Astrocyte (in vitro differentiated cells and primary cell): ENCODE measurements around the gene MALL. TPM values are rescaled to one million over a fixed set of nuclear protein-coding genes. Genes with fewer than 3 reads are reported as not detected.
A peak's percentile ranks its signal among the peaks of the same experiment; 100 is the strongest.

Source experiments
- DNase-seq: peaks from one replicate; pipeline ENCODE4 v3.0.0-alpha.2; 2010; ENCODE audit warnings: low read depth
- FAIRE-seq: peaks from 2 replicates; lab custom pipeline; 2011; peaks lifted over from hg19 to GRCh38; lab: Jason Lieb, UNC
- H2AFZ ChIP-seq: 2 replicates; pipeline ENCODE4 v1.6.0; 2012; ENCODE audit warnings: low read depth, low read length, inconsistent platforms
- H3K27ac ChIP-seq: 2 replicates; pipeline ENCODE4 v1.5.1; 2011; ENCODE audit warnings: low read depth, low read length, inconsistent platforms
- H3K27me3 ChIP-seq: 2 replicates; pipeline ENCODE4 v1.6.0; 2011; ENCODE audit warnings: low read length, inconsistent platforms; ENCODE audit not compliant: insufficient read depth
- H3K36me3 ChIP-seq: 2 replicates; pipeline ENCODE4 v1.5.1; 2011; ENCODE audit warnings: low read length, inconsistent platforms; ENCODE audit not compliant: insufficient read depth
- H3K4me1 ChIP-seq: 2 replicates; pipeline ENCODE4 v1.5.1; 2011; ENCODE audit warnings: low read length, inconsistent platforms; ENCODE audit not compliant: insufficient read depth
- H3K4me2 ChIP-seq: 2 replicates; pipeline ENCODE4 v1.6.0; 2012; ENCODE audit warnings: low read length, inconsistent platforms
- H3K4me3 ChIP-seq: 2 replicates; pipeline ENCODE4 v1.5.1; 2011; ENCODE audit warnings: low read depth, mild to moderate bottlenecking, low read length, inconsistent platforms; ENCODE audit not compliant: insufficient read depth
- H3K79me2 ChIP-seq: 2 replicates; pipeline ENCODE4 v1.6.0; 2012; ENCODE audit warnings: mild to moderate bottlenecking, low read length, inconsistent platforms; ENCODE audit not compliant: insufficient read depth
- H3K9ac ChIP-seq: 2 replicates; pipeline ENCODE4 v1.6.0; 2012; ENCODE audit warnings: mild to moderate bottlenecking, low read length, inconsistent platforms
- H3K9me3 ChIP-seq: 2 replicates; pipeline ENCODE4 v1.5.1; 2012; ENCODE audit warnings: low read depth, mild to moderate bottlenecking, low read length, inconsistent platforms; ENCODE audit not compliant: insufficient read depth
- H4K20me1 ChIP-seq: 2 replicates; pipeline ENCODE4 v1.6.0; 2012; ENCODE audit warnings: low read length, inconsistent platforms; ENCODE audit not compliant: insufficient read depth
- H3K27ac Mint-ChIP-seq: one replicate; pipeline ENCODE4 v1.8.0; 2021; ENCODE audit warnings: mild to moderate bottlenecking, mixed read lengths; ENCODE audit not compliant: unreplicated experiment
- H3K27me3 Mint-ChIP-seq: one replicate; pipeline ENCODE4 v1.8.0; 2021; ENCODE audit warnings: low read depth, mixed read lengths; ENCODE audit not compliant: unreplicated experiment
- H3K36me3 Mint-ChIP-seq: one replicate; pipeline ENCODE4 v1.8.0; 2021; ENCODE audit warnings: low read depth, mixed read lengths; ENCODE audit not compliant: unreplicated experiment
- H3K4me1 Mint-ChIP-seq: one replicate; pipeline ENCODE4 v1.8.0; 2021; ENCODE audit warnings: low read depth, mixed read lengths; ENCODE audit not compliant: unreplicated experiment
- H3K4me3 Mint-ChIP-seq: one replicate; pipeline ENCODE4 v1.8.0; 2021; ENCODE audit warnings: mild to moderate bottlenecking, moderate library complexity, mixed read lengths; ENCODE audit not compliant: unreplicated experiment
- H3K9me3 Mint-ChIP-seq: one replicate; pipeline ENCODE4 v1.8.0; 2021; ENCODE audit warnings: mild to moderate bottlenecking, mixed read lengths; ENCODE audit not compliant: unreplicated experiment
- EZH2 ChIP-seq: IDR thresholded peaks from 2 replicates; pipeline ENCODE4 v1.6.1; 2012; ENCODE audit warnings: mild to moderate bottlenecking, low read length, inconsistent platforms; ENCODE audit not compliant: insufficient read depth
- total RNA-seq: library from RNA; stranded (reverse); gene quantifications from 2 replicates; pipeline ENCODE4 v1.2.1, GENCODE V29; 2021
- TF ChIP-seq, protein P1 (sequence below): IDR thresholded peaks from 2 replicates; pipeline ENCODE4 v1.5.1; 2011; ENCODE audit warnings: low read depth, mild to moderate bottlenecking, inconsistent platforms, low read length, moderate library complexity; ENCODE audit not compliant: insufficient read depth

Gene MALL
- total RNA-seq, 1 donor from 2014 or later, result 0.36 TPM

DNA sequence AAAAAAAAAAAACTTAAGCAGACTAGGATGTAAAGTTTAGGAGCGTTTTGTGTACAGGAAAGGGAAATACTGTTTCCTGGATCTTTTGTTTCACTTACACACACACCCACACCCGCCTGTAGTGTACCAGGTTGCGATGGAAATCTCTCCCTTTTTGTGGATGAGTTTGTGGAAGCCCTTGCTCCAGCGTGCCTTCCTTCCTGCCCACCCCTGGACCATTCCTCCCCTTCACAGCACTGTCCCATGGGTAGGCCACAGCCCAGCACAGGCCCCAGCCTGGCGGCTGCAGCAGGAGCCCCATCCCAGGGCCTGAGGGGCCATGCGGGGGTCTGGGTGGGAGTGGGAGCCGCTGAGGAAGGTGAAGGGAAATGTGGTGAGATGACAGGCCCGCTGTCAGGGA is 15.1 kb downstream of the MALL start:
- Histone ChIP-seq H3K4me3 (no peak overlapping the region), H4K20me1 (no peaks in the 10 kb centered on the region), H3K9ac (peak overlapping the region; percentile 58), H3K27me3 (no peaks in the 10 kb centered on the region), H2AFZ (no peak overlapping the region), H3K4me2 (peak overlapping the region; percentile 62), H3K4me1 (peaks cover 43% of the 10 kb centered on the region), H3K27ac (peak overlapping the region; percentile 99), H3K79me2 (peaks cover 3% of the 10 kb centered on the region), H3K36me3 (no peaks in the 10 kb centered on the region), H3K9me3 (no peaks in the 10 kb centered on the region)
- H3K9me3 Mint-ChIP-seq, result peaks cover 4% of the 10 kb centered on the region
- peaks cover 34% of the 10 kb centered on the region for H3K4me1 Mint-ChIP-seq
- H3K36me3 Mint-ChIP-seq, result no peaks in the 10 kb centered on the region
- H3K27ac Mint-ChIP-seq, result peak overlapping the region; percentile 75
- H3K27me3 Mint-ChIP-seq, result peaks cover 2% of the 10 kb centered on the region
- DNase-seq (no peak), FAIRE-seq (no peak)
- no peak for TF ChIP-seq EZH2
- TF ChIP-seq, protein P1, sequence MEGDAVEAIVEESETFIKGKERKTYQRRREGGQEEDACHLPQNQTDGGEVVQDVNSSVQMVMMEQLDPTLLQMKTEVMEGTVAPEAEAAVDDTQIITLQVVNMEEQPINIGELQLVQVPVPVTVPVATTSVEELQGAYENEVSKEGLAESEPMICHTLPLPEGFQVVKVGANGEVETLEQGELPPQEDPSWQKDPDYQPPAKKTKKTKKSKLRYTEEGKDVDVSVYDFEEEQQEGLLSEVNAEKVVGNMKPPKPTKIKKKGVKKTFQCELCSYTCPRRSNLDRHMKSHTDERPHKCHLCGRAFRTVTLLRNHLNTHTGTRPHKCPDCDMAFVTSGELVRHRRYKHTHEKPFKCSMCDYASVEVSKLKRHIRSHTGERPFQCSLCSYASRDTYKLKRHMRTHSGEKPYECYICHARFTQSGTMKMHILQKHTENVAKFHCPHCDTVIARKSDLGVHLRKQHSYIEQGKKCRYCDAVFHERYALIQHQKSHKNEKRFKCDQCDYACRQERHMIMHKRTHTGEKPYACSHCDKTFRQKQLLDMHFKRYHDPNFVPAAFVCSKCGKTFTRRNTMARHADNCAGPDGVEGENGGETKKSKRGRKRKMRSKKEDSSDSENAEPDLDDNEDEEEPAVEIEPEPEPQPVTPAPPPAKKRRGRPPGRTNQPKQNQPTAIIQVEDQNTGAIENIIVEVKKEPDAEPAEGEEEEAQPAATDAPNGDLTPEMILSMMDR, result no peak
- no peak overlapping the region for H3K4me3 Mint-ChIP-seq

DNA sequence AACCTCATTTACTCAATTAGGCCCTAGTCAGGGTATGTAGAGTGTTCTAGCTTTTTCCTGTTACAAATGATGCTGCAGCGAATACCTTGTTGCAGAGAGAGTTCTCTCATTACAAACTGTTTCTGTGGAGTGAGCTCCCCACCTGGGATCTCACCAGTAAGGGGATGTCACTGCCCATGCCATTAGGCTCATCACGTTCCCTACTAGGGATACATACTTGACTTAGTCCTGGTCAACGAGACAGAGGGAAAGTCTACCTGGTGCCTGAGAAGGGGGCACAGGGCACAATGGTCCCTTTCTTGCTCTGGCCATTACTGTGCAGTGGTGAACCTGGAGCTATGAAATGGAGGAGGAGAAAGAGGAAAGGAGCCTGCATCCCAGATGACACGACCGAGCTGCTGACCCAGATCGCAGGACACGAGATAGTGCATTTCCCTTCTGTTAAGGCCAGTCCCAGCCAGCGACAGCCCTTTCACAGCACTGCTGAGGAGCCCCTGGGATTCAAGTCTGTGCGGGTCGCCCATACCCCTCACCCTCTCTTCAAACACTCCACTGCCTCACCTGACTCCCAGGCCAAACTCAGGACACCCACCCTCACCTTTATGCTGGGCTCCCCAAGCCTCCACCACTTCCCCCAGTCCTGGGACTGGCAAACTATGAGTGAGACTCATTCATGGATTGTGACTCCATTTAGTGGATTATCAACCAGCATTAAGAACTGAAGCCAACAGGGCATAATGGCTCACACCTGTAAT is 16.0 kb downstream of the MALL start:
- H3K4me1 Mint-ChIP-seq, result peaks cover 34% of the 10 kb centered on the region
- Histone ChIP-seq H3K27me3 (no peaks in the 10 kb centered on the region), H3K79me2 (peaks cover 3% of the 10 kb centered on the region), H3K9me3 (no peaks in the 10 kb centered on the region), H3K9ac (no peak overlapping the region), H3K4me3 (no peak overlapping the region), H3K4me2 (no peak overlapping the region), H2AFZ (no peak overlapping the region), H4K20me1 (no peaks in the 10 kb centered on the region), H3K4me1 (peaks cover 35% of the 10 kb centered on the region), H3K36me3 (no peaks in the 10 kb centered on the region), H3K27ac (no peak overlapping the region)
- FAIRE-seq (no peak), DNase-seq (no peak)
- H3K27ac Mint-ChIP-seq, result no peak overlapping the region
- no peak overlapping the region for H3K4me3 Mint-ChIP-seq
- TF ChIP-seq, protein P1, result no peak
- TF ChIP-seq EZH2, result no peak
- H3K27me3 Mint-ChIP-seq, result peaks cover 2% of the 10 kb centered on the region
- no peaks in the 10 kb centered on the region for H3K36me3 Mint-ChIP-seq
- peaks cover under 1% of the 10 kb centered on the region for H3K9me3 Mint-ChIP-seq

DNA sequence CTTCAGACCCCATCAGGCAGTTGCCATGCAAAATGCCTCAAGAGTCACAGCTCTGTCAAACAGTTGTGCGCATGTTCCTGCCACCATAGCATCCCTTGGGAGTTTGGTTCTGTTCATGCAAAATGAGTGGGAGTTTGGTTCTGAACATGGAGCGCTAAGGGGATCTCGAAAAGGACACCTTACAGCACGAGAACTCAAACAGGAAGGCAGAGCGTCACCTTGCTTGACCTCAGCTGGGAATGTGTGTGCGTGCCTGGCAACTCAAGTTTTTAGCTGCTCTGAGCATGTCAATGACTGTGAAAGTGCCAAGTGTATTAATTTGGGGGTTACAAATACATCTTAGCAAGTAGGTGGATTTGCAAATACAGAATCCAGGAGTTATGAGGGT is 16.6 kb downstream of the MALL start:
- no peaks in the 10 kb centered on the region for H3K36me3 Mint-ChIP-seq
- no peak for FAIRE-seq
- H3K4me1 Mint-ChIP-seq, result peaks cover 29% of the 10 kb centered on the region
- no peak overlapping the region for H3K27ac Mint-ChIP-seq
- TF ChIP-seq, protein P1, result no peak
- no peak for TF ChIP-seq EZH2
- no peak overlapping the region for H3K4me3 Mint-ChIP-seq
- Histone ChIP-seq H3K4me1 (peaks cover 29% of the 10 kb centered on the region), H3K4me2 (no peak overlapping the region), H2AFZ (no peak overlapping the region), H3K9me3 (no peaks in the 10 kb centered on the region), H4K20me1 (no peaks in the 10 kb centered on the region), H3K27ac (no peak overlapping the region), H3K9ac (no peak overlapping the region), H3K27me3 (no peaks in the 10 kb centered on the region), H3K4me3 (no peak overlapping the region), H3K79me2 (peaks cover 3% of the 10 kb centered on the region), H3K36me3 (no peaks in the 10 kb centered on the region)
- DNase-seq, result no peak
- peaks cover 2% of the 10 kb centered on the region for H3K27me3 Mint-ChIP-seq
- no peaks in the 10 kb centered on the region for H3K9me3 Mint-ChIP-seq
